HUDEP-2 (cell line): ENCODE measurements around the gene CCDC117.
A peak's percentile ranks its signal among the peaks of the same experiment; 100 is the strongest.
"Not testable (repeated sequence)": the region's sequence is repeated elsewhere in the genome, so short reads cannot be mapped to it uniquely, and the experiment has no call there.

Experiments used
- DNase-seq, 76 experiments: peaks; one replicate each; lab custom pipeline; 2025; ENCODE audit not compliant: unreplicated experiment in 76 of 76; lab: John Stamatoyannopoulos, UW

Gene CCDC117

GRCh38 chr22:28824455-28824854, 52.0 kb downstream of the CCDC117 start:
- DNase-seq = not testable (repeated sequence)

GRCh38 chr22:28826430-28826829, 53.9 kb downstream of the CCDC117 start:
- not testable (repeated sequence) for DNase-seq

GRCh38 chr22:28826921-28827320, 54.4 kb downstream of the CCDC117 start:
- no peak for DNase-seq

GRCh38 chr22:28829358-28830181, 57.1 kb downstream of the CCDC117 start:
- DNase-seq = peak in 62 of 76 experiments; percentile 3 to 77 (median 45)

- no peak for DNase-seq
These were observed 57.9 kb downstream of the CCDC117 start for GRCh38 chr22:28830441-28830840.

- DNase-seq = no peak
These were observed 58.9 kb downstream of the CCDC117 start for GRCh38 chr22:28831140-28832072.

GRCh38 chr22:28832731-28833130, 60.2 kb downstream of the CCDC117 start:
- no peak for DNase-seq

- DNase-seq = no peak
These were observed 60.9 kb downstream of the CCDC117 start for GRCh38 chr22:28833276-28833923.

- DNase-seq = no peak
These were observed 63.2 kb downstream of the CCDC117 start for GRCh38 chr22:28835630-28836189.

- DNase-seq = no peak
These were observed 65.1 kb downstream of the CCDC117 start for GRCh38 chr22:28837640-28838039.
